ENCODE data around the gene ZBTB16.

Gene ZBTB16

DNA sequence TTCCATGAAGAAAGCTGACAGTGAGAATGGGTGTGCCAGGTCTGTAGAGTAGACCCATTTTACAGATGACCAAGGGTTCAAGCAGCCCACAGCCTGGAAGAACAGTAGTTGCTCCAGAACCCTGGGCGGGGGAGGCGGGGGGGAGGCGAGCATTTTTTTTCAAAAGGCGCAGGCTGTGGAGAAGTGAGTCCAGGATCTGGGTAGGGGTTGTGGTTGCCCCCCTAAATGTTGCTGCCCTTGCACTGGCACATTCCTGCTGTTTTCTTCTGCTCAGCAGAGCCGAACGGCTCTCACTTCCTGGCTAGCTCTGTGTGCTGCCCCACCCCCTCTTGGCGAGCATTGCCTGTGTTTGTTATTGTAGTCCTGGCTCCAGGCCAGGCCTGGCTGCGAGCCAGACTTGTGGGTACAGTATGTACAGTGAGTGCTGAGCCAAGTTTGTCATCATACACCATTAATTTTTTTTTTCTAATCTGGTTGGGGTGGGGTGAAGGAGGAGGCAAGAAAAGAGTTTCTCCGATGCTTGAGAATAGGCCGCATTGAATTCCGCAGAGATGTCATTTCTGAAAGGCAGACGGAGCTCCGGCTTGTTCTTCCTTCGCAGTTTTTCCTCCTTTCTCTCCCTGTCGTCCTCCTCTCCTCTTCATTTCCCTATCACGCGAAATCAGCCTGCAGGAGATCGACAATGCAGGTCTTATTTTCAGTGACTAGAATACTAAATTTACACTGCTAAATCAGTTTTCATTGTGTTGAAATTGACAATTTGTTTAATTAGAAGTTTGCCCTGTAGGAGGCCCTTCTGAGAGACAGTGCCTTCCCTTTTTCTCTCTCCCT, 100.5 kb downstream of the ZBTB16 start:
- peak overlapping the region; percentile 100 for H3K27ac ChIP-seq
- DNase-seq (ENCODE audit: low spot score), result peak; percentile 95
- CTCF ChIA-PET, result interaction anchor here (0.5 to 1.5 kb wide), 4 partner anchors 16 to 1276 kb away, joined by 3 to 6 read pairs (median 4); no protein-coding TSS in a partner anchor
- TF ChIP-seq, protein P1, sequence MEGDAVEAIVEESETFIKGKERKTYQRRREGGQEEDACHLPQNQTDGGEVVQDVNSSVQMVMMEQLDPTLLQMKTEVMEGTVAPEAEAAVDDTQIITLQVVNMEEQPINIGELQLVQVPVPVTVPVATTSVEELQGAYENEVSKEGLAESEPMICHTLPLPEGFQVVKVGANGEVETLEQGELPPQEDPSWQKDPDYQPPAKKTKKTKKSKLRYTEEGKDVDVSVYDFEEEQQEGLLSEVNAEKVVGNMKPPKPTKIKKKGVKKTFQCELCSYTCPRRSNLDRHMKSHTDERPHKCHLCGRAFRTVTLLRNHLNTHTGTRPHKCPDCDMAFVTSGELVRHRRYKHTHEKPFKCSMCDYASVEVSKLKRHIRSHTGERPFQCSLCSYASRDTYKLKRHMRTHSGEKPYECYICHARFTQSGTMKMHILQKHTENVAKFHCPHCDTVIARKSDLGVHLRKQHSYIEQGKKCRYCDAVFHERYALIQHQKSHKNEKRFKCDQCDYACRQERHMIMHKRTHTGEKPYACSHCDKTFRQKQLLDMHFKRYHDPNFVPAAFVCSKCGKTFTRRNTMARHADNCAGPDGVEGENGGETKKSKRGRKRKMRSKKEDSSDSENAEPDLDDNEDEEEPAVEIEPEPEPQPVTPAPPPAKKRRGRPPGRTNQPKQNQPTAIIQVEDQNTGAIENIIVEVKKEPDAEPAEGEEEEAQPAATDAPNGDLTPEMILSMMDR (conservative IDR thresholded peaks at IDR 0.05; ENCODE audit: low read depth), result no peak
- POLR2A ChIA-PET (ENCODE audit: low non-redundant PET), result no interaction called here

DNA sequence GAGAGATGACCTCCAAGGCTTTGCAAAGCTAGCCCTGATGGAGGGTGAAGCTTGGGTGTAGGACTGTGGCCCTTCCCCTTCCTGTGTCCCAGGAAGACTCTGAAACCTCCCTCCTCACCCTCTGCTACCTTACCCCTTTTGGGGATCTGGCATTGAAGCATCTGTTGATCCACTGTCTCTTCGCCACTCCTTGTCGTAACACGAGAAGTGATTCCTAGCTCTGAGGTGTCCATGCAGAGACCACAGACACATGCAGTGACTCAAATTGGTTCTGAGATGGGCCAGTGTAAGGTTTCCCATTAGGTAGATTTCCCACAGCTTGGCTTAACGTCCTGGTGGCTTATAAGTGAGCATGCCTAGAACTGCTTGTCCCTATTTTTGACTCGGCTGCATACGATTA, 101.4 kb downstream of the ZBTB16 start:
- DNase-seq (ENCODE audit: low spot score), result no peak
- TF ChIP-seq, protein P1 (conservative IDR thresholded peaks at IDR 0.05; ENCODE audit: low read depth), result no peak
- POLR2A ChIA-PET (ENCODE audit: low non-redundant PET), result no interaction called here
- CTCF ChIA-PET, result interaction anchor here (1.4 kb wide), 1 partner anchor 100 kb away, joined by 4 read pairs; no protein-coding TSS in a partner anchor
- H3K27ac ChIP-seq, result peak overlapping the region; percentile 100

DNA sequence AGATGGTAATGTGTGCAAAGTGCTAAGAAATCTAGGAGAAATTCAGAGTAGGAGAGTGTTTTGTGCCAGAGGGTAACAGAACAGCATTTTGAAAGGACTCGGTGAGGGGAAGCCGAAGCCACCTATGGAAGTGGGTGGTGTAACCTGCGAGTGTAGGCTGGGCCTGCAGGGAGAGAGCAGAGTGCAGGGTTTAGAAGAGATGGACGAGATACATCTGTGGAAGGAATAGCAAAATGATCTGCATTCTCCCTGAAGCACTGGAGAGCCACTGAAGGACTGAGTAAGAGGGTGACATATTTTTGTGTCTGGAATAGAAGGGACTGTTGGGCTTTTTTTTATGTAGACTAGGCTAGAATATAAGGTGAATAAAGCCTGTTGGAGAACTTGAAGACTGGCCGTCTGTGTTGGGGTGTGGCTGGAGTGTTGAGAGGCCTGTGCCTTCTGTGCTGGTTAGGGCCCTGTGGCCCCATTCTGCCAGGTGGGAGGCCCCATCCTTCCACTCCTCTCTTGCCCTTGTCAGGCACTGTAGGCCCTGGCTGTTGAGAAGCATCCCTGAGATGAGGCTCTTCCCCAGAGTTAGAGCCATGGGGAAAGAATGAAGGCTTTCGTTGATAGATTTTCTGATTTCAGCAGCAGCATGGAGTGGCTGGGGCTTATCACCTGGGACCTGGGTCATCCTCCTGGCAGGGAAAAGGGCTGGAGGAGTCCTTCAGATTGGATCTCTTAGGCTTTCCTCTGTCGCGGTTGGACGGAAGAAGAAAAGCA, 102.2 kb downstream of the ZBTB16 start:
- CTCF ChIA-PET, result interaction anchor here (1.4 kb wide), 1 partner anchor 99 kb away, joined by 4 read pairs; no protein-coding TSS in a partner anchor

DNA sequence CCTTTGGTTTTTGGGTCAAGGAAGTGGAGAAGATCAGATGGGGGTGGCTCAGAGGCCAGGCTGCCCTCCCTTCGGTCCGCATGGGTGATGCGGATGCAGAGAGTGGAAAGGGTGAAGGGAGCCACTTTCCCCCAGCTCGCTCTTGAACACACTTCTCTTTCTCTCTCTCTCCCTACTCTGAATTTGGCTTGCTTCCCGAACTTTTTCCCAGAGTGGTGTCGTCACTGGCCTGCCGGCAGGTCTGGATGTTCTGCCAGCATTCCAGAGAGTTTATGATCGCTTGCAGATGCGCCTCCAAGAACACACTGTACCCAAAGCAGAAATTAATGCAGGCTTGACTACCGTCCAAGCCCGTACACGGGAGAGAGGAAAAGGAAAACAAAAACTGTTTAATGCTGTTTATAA, 103.2 kb downstream of the ZBTB16 start:
- TF ChIP-seq, protein P1 (conservative IDR thresholded peaks at IDR 0.05; ENCODE audit: low read depth), result no peak
- ChIA-PET CTCF (interaction anchor here (0.6 to 0.7 kb wide), 2 partner anchors 29 to 114 kb away, joined by 3 read pairs; no protein-coding TSS in a partner anchor), POLR2A (ENCODE audit: low non-redundant PET) (no interaction called here)
- H3K27ac ChIP-seq, result peak overlapping the region; percentile 100
- peak; percentile 89 for DNase-seq (ENCODE audit: low spot score)

More for the DNA sequence above, 102.2 kb downstream of the ZBTB16 start:
- TF ChIP-seq, protein P1 (conservative IDR thresholded peaks at IDR 0.05; ENCODE audit: low read depth), result no peak
- peak overlapping the region; percentile 100 for H3K27ac ChIP-seq
- DNase-seq (ENCODE audit: low spot score), result no peak
- POLR2A ChIA-PET (ENCODE audit: low non-redundant PET), result no interaction called here

DNA sequence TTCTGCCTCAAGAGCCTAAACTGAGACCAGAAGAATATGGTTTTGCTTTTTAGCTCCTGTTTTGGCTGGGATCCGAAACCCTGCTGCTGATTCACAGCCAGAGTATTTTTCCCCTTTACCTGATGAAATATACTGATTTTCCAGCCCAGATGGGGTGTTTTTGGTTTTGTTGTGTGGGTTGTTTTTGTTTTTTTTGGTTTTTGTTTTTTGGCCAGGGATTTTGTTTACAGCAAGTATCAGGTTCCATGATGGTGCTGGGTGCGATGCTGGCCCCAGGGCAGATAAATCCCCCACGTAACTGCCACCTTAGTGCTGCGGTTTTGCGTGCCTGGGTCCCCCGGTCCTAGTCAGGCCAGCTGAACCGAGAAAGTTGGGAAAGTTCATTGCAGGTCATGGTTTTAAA, 103.7 kb downstream of the ZBTB16 start:
- ChIA-PET POLR2A (ENCODE audit: low non-redundant PET) (no interaction called here), CTCF (interaction anchor here (0.6 kb wide), 1 partner anchor 114 kb away, joined by 3 read pairs; no protein-coding TSS in a partner anchor)
- H3K27ac ChIP-seq, result peak overlapping the region; percentile 100
- TF ChIP-seq, protein P1 (conservative IDR thresholded peaks at IDR 0.05; ENCODE audit: low read depth), result no peak
- peak; percentile 77 for DNase-seq (ENCODE audit: low spot score)

DNA sequence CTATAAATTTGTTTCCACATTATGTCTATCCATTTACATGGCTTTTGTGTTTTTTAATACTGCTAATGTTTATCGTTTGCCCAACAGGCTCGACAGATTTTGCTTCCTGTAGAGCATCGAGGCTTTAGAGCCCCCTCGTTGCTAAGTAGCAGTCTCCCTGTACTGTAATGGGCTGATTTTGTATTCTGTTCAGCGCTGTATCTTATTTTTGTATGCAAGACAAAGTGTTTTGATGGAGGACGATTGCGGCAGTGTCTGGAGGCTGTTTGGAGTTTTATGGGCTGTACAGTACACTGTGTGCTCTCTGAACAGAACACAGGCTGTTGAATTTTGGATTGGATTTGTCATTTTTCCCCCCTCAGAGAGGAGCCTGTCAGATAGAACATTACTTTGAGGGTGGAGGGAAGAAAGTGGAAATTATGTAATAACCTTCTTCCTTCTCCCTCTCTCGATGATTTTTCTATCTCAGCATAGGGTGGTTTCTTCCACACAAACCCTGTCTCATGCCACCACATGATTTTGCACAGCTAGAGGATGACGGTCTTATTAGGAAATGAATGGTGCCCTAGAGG, 104.4 kb downstream of the ZBTB16 start:
- no peak for DNase-seq (ENCODE audit: low spot score)
- POLR2A ChIA-PET (ENCODE audit: low non-redundant PET), result no interaction called here

More for the DNA sequence above, 104.4 kb downstream of the ZBTB16 start:
- H3K27ac ChIP-seq, result peak overlapping the region; percentile 100
- TF ChIP-seq, protein P1 (conservative IDR thresholded peaks at IDR 0.05; ENCODE audit: low read depth), result no peak
- CTCF ChIA-PET, result no interaction called here
